Endothelial cell (in vitro differentiated cells): ENCODE measurements around the gene ZNF423. TPM values are rescaled to one million over a fixed set of nuclear protein-coding genes. Genes with fewer than 3 reads are reported as not detected.

Source experiments
- DNase-seq: peaks from one replicate; pipeline ENCODE4 v3.0.0; 2021; ENCODE audit warnings: low spot score
- H3K27ac Mint-ChIP-seq: one replicate; pipeline ENCODE4 v1.8.0; 2021; ENCODE audit warnings: mixed read lengths, inconsistent platforms; ENCODE audit not compliant: unreplicated experiment
- H3K27me3 Mint-ChIP-seq: one replicate; pipeline ENCODE4 v1.8.0; 2021; ENCODE audit warnings: mild to moderate bottlenecking, moderate library complexity, mixed read lengths, inconsistent platforms; ENCODE audit not compliant: unreplicated experiment
- H3K36me3 Mint-ChIP-seq: one replicate; pipeline ENCODE4 v1.8.0; 2021; ENCODE audit warnings: mild to moderate bottlenecking, low read depth, mixed read lengths, inconsistent platforms; ENCODE audit not compliant: unreplicated experiment
- H3K4me1 Mint-ChIP-seq: one replicate; pipeline ENCODE4 v1.8.0; 2021; ENCODE audit warnings: mild to moderate bottlenecking, mixed read lengths, inconsistent platforms; ENCODE audit not compliant: unreplicated experiment
- H3K4me3 Mint-ChIP-seq: one replicate; pipeline ENCODE4 v1.8.0; 2021; ENCODE audit warnings: mild to moderate bottlenecking, mixed read lengths, inconsistent platforms; ENCODE audit not compliant: unreplicated experiment
- H3K9me3 Mint-ChIP-seq: one replicate; pipeline ENCODE4 v1.8.0; 2021; ENCODE audit warnings: mixed read lengths, inconsistent platforms; ENCODE audit not compliant: unreplicated experiment
- CTCF ChIP-seq: fragments of 200-600 bp; sonication (generic); IDR thresholded peaks from one replicate; pipeline ENCODE4 v1.5.0; 2021; ENCODE audit warnings: antibody characterized with exemption; ENCODE audit not compliant: unreplicated experiment
- total RNA-seq: library from RNA; stranded (reverse); fragmentation: NEBNext Ultra II Directional; extraction: Animal tissue kit (Norgen Biotek cat#: 25700); gene quantifications from one replicate; pipeline ENCODE4 v1.2.1, GENCODE V29; 2021; ENCODE audit not compliant: unreplicated experiment

Gene ZNF423
- total RNA-seq, 1 donor from 2014 or later, result 44.8 TPM

DNA sequence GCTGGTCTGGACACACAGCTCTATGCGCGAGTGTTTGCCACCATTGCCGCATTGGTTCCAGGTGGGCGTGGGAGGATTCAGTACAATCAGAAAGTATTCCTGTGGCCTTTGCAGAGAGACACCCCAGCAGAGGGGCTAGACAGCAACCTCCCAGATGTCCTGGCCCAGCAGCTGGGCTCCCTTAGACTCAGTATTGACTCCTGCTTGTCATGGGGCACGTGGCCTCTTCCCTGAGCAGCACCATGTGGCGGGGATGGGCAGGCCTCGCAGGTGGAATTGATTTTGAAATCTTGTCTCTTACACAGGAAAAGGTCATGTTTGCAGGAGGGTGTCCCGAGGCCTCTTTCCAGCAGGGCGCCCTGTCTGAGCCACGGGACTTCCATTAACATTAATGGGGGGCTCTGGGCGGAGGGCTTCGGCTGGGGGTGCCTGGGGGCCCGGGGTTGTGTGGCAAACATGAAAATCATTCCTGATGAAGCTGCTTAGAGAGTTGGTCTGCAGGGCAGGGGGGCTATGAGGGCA is 385.9 kb downstream of the ZNF423 start:
- Mint-ChIP-seq H3K36me3 (no peaks in the 10 kb centered on the region), H3K4me3 (no peak overlapping the region), H3K4me1 (peaks cover 10% of the 10 kb centered on the region), H3K9me3 (no peaks in the 10 kb centered on the region), H3K27me3 (peaks cover 15% of the 10 kb centered on the region), H3K27ac (no peak overlapping the region)
- DNase-seq, result no peak
- TF ChIP-seq CTCF, result no peak

- Mint-ChIP-seq H3K27me3 (peaks cover 18% of the 10 kb centered on the region), H3K36me3 (no peaks in the 10 kb centered on the region), H3K27ac (no peak overlapping the region), H3K4me3 (no peak overlapping the region), H3K9me3 (no peaks in the 10 kb centered on the region), H3K4me1 (peaks cover 14% of the 10 kb centered on the region)
- no peak for DNase-seq
- TF ChIP-seq CTCF, result no peak
Observed at GRCh38 chr16:49469311-49469670, 386.6 kb downstream of the ZNF423 start.

GRCh38 chr16:49468611-49469310 is 387.2 kb downstream of the ZNF423 start:
- no peak overlapping the region for H3K4me3 Mint-ChIP-seq
- no peaks in the 10 kb centered on the region for H3K36me3 Mint-ChIP-seq
- peaks cover 17% of the 10 kb centered on the region for H3K4me1 Mint-ChIP-seq
- TF ChIP-seq CTCF, result no peak
- H3K9me3 Mint-ChIP-seq, result no peaks in the 10 kb centered on the region
- no peak for DNase-seq
- H3K27me3 Mint-ChIP-seq, result peaks cover 18% of the 10 kb centered on the region
- H3K27ac Mint-ChIP-seq, result no peak overlapping the region

GRCh38 chr16:49467540-49468372 is 388.2 kb downstream of the ZNF423 start:
- no peak for TF ChIP-seq CTCF
- H3K36me3 Mint-ChIP-seq, result no peaks in the 10 kb centered on the region
- H3K27ac Mint-ChIP-seq, result no peak overlapping the region
- H3K27me3 Mint-ChIP-seq, result peaks cover 18% of the 10 kb centered on the region
- no peak for DNase-seq
- H3K4me1 Mint-ChIP-seq, result peaks cover 19% of the 10 kb centered on the region
- H3K9me3 Mint-ChIP-seq, result no peaks in the 10 kb centered on the region
- no peak overlapping the region for H3K4me3 Mint-ChIP-seq

GRCh38 chr16:49466881-49467280 is 389.0 kb downstream of the ZNF423 start:
- Mint-ChIP-seq H3K9me3 (no peaks in the 10 kb centered on the region), H3K36me3 (peaks cover 4% of the 10 kb centered on the region), H3K4me3 (no peak overlapping the region), H3K4me1 (peaks cover 18% of the 10 kb centered on the region), H3K27ac (no peak overlapping the region), H3K27me3 (peaks cover 21% of the 10 kb centered on the region)
- DNase-seq, result no peak
- TF ChIP-seq CTCF, result no peak
